Liver (tissue), 9 donors: Measurements from ENCODE around the gene SYNDIG1. TPM values are rescaled to one million over a fixed set of nuclear protein-coding genes. Genes with fewer than 3 reads are reported as not detected.

Experiments
- DNase-seq: peaks from one replicate; pipeline ENCODE4 v3.0.0-alpha.2; 2017; ENCODE audit warnings: low spot score
- H3K27ac ChIP-seq, 2 donors: one replicate each; pipeline ENCODE4 v1.7.0; 2013; ENCODE audit warnings: inconsistent platforms in 2 of 2, low read length in 2 of 2, control low read depth in 1 of 2, low read depth in 1 of 2, mild to moderate bottlenecking in 1 of 2
- H3K27me3 ChIP-seq, 4 donors: one replicate each; pipeline versions ENCODE4 v1.6.1 to v1.7.0; 2013; ENCODE audit warnings: low read length in 3 of 4, inconsistent platforms in 1 of 4, mild to moderate bottlenecking in 1 of 4, moderate library complexity in 1 of 4; ENCODE audit not compliant: control insufficient read depth in 4 of 4, insufficient read depth in 4 of 4
- H3K36me3 ChIP-seq, 4 donors: one replicate each; pipeline versions ENCODE4 v1.6.1 to v1.7.0; 2013; ENCODE audit warnings: low read length in 3 of 4, mild to moderate bottlenecking in 3 of 4, low read depth in 1 of 4, moderate library complexity in 1 of 4; ENCODE audit not compliant: control insufficient read depth in 4 of 4, insufficient read depth in 3 of 4
- H3K4me1 ChIP-seq, 4 donors: one replicate each; pipeline versions ENCODE4 v1.6.1 to v1.7.0; 2013; ENCODE audit warnings: low read length in 3 of 4, mild to moderate bottlenecking in 3 of 4, moderate library complexity in 1 of 4; ENCODE audit not compliant: control insufficient read depth in 4 of 4, insufficient read depth in 4 of 4
- H3K4me3 ChIP-seq, 3 donors: one replicate each; pipeline versions ENCODE4 v1.6.1 to v1.7.0; 2013; ENCODE audit warnings: low read length in 3 of 3, control low read depth in 1 of 3, low read depth in 1 of 3, mild to moderate bottlenecking in 1 of 3
- H3K9ac ChIP-seq, 2 donors: one replicate each; pipeline ENCODE4 v1.7.0; 2013; ENCODE audit warnings: low read length in 2 of 2, mild to moderate bottlenecking in 2 of 2, moderate library complexity in 2 of 2, control low read depth in 1 of 2, low read depth in 1 of 2
- H3K9me3 ChIP-seq, 4 donors: one replicate each; pipeline versions ENCODE4 v1.6.1 to v1.7.0; 2013; ENCODE audit warnings: low read length in 3 of 4; ENCODE audit not compliant: control insufficient read depth in 4 of 4
- FOXA1 ChIP-seq: IDR thresholded peaks from 2 replicates; pipeline ENCODE4 v1.6.1; 2016; ENCODE audit warnings: antibody characterized with exemption
- GABPA ChIP-seq, 2 donors: IDR thresholded peaks in 1 of 2; conservative IDR thresholded peaks in 1 of 2; 2 replicates each; pipeline ENCODE4 v1.6.1; 2016; ENCODE audit warnings: antibody characterized with exemption in 2 of 2, mild to moderate bottlenecking in 1 of 2, moderate library complexity in 1 of 2
- HNF4G ChIP-seq: IDR thresholded peaks from 2 replicates; pipeline ENCODE4 v1.6.1; 2016; ENCODE audit warnings: antibody characterized with exemption
- JUND ChIP-seq, 2 donors: IDR thresholded peaks; 2 replicates each; pipeline ENCODE4 v1.6.1; 2016; ENCODE audit warnings: antibody characterized with exemption in 2 of 2
- MAX ChIP-seq: IDR thresholded peaks from 2 replicates; pipeline ENCODE4 v1.6.1; 2016; ENCODE audit warnings: antibody characterized with exemption
- RAD21 ChIP-seq, 2 donors: IDR thresholded peaks; 2 replicates each; pipeline ENCODE4 v1.6.1; 2016; ENCODE audit warnings: antibody characterized with exemption in 2 of 2, mild to moderate bottlenecking in 2 of 2
- REST ChIP-seq: IDR thresholded peaks from 2 replicates; pipeline ENCODE4 v1.6.1; 2016; ENCODE audit warnings: antibody characterized with exemption, mild to moderate bottlenecking
- RXRA ChIP-seq, 2 donors: IDR thresholded peaks; 2 replicates each; pipeline ENCODE4 v1.6.1; 2017 to 2018; ENCODE audit warnings: antibody characterized with exemption in 2 of 2, mild to moderate bottlenecking in 1 of 2
- SP1 ChIP-seq: IDR thresholded peaks from 2 replicates; pipeline ENCODE4 v1.6.1; 2018; ENCODE audit warnings: antibody characterized with exemption, mild to moderate bottlenecking
- TAF1 ChIP-seq: conservative IDR thresholded peaks from 2 replicates; pipeline ENCODE4 v1.6.1; 2016; ENCODE audit warnings: antibody characterized with exemption, mild to moderate bottlenecking
- YY1 ChIP-seq: IDR thresholded peaks from 2 replicates; pipeline ENCODE4 v1.6.1; 2016; ENCODE audit warnings: antibody characterized with exemption, mild to moderate bottlenecking
- ZBTB33 ChIP-seq: IDR thresholded peaks from 2 replicates; pipeline ENCODE4 v1.6.1; 2016; ENCODE audit warnings: antibody characterized with exemption
- WGBS: extraction: QIAGEN DNeasy Blood & Tissue Kit; methylation state at CpG from one replicate; pipeline ENCODE4 v1.1.7; 2013; 5-methylcytosine and 5-hydroxymethylcytosine counted together
- polyA plus RNA-seq, 2 donors: library from polyadenylated mRNA; stranded (reverse) in 1 of 2; unstranded in 1 of 2; fragments of 200-250 nt in 1 of 2; fragments of >200 nt in 1 of 2; fragmentation: Nextera tagmentation in 1 of 2; extraction: Ambion mirVana in 1 of 2; gene quantifications; one replicate each; pipeline versions ENCODE4 v1.2.1 to v1.2.3, GENCODE V29; 2013 to 2015
- total RNA-seq, 2 donors: library from RNA; depleted of rRNA; stranded (reverse); fragments of >200 nt; gene quantifications; one replicate each; pipeline ENCODE4 v1.2.3, GENCODE V29; 2014
- TF ChIP-seq, protein P1 (sequence below): fragments of 150-350 bp; IDR thresholded peaks from 2 replicates; pipeline ENCODE4 v1.5.1; 2017; ENCODE audit warnings: improper control_type of control experiment, low read depth, low read length; ENCODE audit not compliant: missing input control
- donor health status: healthy.
- donor health status: healthy.
- donor health status: healthy.
- donor health status: healthy.
- donor health status: healthy.

SYNDIG1 gene
- total and polyA plus RNA-seq, 4 donors, result 0.05 to 0.08 TPM; not detected in 2

- TF ChIP-seq TAF1 (no peak), RAD21 (IDR thresholded peaks at IDR 0.05) (no peak), REST (no peak), JUND (IDR thresholded peaks at IDR 0.05) (no peak)
Measured at GRCh38 chr20:24537210-24537609, 67.8 kb downstream of the SYNDIG1 start (continued).

- no peaks in the 10 kb centered on the region for H3K36me3 ChIP-seq
- WGBS, result 55% methylated on average over 3 of the region's 3 CpGs
- H3K4me3 ChIP-seq, result no peak overlapping the region
- H3K27me3 ChIP-seq, result no peaks in the 10 kb centered on the region
- no peak overlapping the region for H3K27ac ChIP-seq
- H3K4me1 ChIP-seq, result no peaks in the 10 kb centered on the region
- no peak for TF ChIP-seq TAF1
- H3K9me3 ChIP-seq, result peaks cover 0 to 6% (median 2%) of the 10 kb centered on the region in 4 donors
- no peak for DNase-seq
- no peak overlapping the region for H3K9ac ChIP-seq
Measured at GRCh38 chr20:24542721-24543120, 73.3 kb downstream of the SYNDIG1 start.

GRCh38 chr20:24543168-24543567 is 73.7 kb downstream of the SYNDIG1 start:
- no peaks in the 10 kb centered on the region for H3K36me3 ChIP-seq
- H3K9me3 ChIP-seq, result peaks cover 0 to 6% (median 2%) of the 10 kb centered on the region in 4 donors
- H3K4me1 ChIP-seq, result no peaks in the 10 kb centered on the region
- TF ChIP-seq RAD21 (IDR thresholded peaks at IDR 0.05), result no peak
- no peak for TF ChIP-seq GABPA (IDR thresholded peaks at IDR 0.05 in 1 of 2, conservative IDR thresholded peaks at IDR 0.05 in 1 of 2)
- TF ChIP-seq HNF4G, result no peak
- TF ChIP-seq JUND (IDR thresholded peaks at IDR 0.05), result no peak
- no peak for TF ChIP-seq SP1
- TF ChIP-seq, protein P1, sequence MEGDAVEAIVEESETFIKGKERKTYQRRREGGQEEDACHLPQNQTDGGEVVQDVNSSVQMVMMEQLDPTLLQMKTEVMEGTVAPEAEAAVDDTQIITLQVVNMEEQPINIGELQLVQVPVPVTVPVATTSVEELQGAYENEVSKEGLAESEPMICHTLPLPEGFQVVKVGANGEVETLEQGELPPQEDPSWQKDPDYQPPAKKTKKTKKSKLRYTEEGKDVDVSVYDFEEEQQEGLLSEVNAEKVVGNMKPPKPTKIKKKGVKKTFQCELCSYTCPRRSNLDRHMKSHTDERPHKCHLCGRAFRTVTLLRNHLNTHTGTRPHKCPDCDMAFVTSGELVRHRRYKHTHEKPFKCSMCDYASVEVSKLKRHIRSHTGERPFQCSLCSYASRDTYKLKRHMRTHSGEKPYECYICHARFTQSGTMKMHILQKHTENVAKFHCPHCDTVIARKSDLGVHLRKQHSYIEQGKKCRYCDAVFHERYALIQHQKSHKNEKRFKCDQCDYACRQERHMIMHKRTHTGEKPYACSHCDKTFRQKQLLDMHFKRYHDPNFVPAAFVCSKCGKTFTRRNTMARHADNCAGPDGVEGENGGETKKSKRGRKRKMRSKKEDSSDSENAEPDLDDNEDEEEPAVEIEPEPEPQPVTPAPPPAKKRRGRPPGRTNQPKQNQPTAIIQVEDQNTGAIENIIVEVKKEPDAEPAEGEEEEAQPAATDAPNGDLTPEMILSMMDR, result no peak
- TF ChIP-seq RXRA (IDR thresholded peaks at IDR 0.05), result no peak
- no peak for TF ChIP-seq ZBTB33
- no peak for TF ChIP-seq MAX
- no peak for TF ChIP-seq FOXA1
- TF ChIP-seq YY1, result no peak
- WGBS, result 84% methylated on average over 19 of the region's 19 CpGs
- DNase-seq, result no peak
- no peak overlapping the region for H3K27ac ChIP-seq
- no peaks in the 10 kb centered on the region for H3K27me3 ChIP-seq
- no peak overlapping the region for H3K9ac ChIP-seq
- H3K4me3 ChIP-seq, result no peak overlapping the region
